Thyroid gland (tissue), 4 donors: ENCODE data around the gene DYNLT2B.

Source experiments
- POLR2A ChIP-seq, 2 donors: fragments of 450-650 bp; IDR thresholded peaks; one replicate each; pipeline ENCODE4 v1.6.1; 2017; ENCODE audit warnings: antibody characterized with exemption in 2 of 2, mild to moderate bottlenecking in 2 of 2, moderate library complexity in 1 of 2
- TF ChIP-seq, protein P1 (sequence below), 6 experiments: fragments of 200-600 bp in 3 of 6; fragments of 450-650 bp in 3 of 6; sonication (generic) in 3 of 6; IDR thresholded peaks; one replicate each; pipeline ENCODE4 v1.5.1; 2016 to 2019; ENCODE audit warnings: antibody characterized with exemption in 6 of 6, mild to moderate bottlenecking in 2 of 6, inconsistent platforms in 1 of 6, moderate library complexity in 1 of 6

DNA sequence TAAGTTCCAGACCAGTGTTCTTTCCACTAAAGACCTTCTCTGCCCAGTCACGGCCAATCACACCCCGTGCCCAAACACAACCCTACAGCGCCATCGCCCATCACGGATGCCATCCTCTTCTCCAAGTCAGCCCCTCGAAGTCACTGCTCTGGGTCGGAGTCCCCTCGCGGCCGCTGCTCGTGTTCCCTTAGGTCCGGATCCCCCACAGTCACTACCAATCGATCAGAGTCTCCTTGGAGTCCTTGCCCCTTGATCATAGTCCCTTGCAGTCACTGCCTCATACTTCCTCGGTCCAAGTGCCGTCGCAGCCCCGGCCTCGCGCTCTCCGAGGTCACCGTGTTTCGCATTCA lies 31.0 kb downstream of the DYNLT2B start:
- TF ChIP-seq, protein P1, sequence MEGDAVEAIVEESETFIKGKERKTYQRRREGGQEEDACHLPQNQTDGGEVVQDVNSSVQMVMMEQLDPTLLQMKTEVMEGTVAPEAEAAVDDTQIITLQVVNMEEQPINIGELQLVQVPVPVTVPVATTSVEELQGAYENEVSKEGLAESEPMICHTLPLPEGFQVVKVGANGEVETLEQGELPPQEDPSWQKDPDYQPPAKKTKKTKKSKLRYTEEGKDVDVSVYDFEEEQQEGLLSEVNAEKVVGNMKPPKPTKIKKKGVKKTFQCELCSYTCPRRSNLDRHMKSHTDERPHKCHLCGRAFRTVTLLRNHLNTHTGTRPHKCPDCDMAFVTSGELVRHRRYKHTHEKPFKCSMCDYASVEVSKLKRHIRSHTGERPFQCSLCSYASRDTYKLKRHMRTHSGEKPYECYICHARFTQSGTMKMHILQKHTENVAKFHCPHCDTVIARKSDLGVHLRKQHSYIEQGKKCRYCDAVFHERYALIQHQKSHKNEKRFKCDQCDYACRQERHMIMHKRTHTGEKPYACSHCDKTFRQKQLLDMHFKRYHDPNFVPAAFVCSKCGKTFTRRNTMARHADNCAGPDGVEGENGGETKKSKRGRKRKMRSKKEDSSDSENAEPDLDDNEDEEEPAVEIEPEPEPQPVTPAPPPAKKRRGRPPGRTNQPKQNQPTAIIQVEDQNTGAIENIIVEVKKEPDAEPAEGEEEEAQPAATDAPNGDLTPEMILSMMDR (IDR thresholded peaks at IDR 0.05): no peak
- TF ChIP-seq POLR2A (IDR thresholded peaks at IDR 0.05): no peak
